Posterior cingulate gyrus (tissue), 11 donors: Measurements from ENCODE around the gene GPA33.

ENCODE experiments used
- DNase-seq, 10 donors: peaks; one replicate each; pipeline versions ENCODE4 v3.0.0 to v3.0.0-alpha.2; 2020 to 2021; ENCODE audit warnings: mixed read lengths in 3 of 10
- intact Hi-C: fragments of 100-400 bp; cut with DNase I; formaldehyde crosslinking; loops from one replicate; pipeline ENCODE4 v1.15.1; 2023

Gene GPA33

GRCh38 chr1:167090314-167090942 is at the start of gene GPA33:
Gene GPA33, minus strand, starts transcription at chr1:167090377. Its CDS starts 90 bp downstream, at chr1:167090287.
- DNase-seq, result no peak
- intact Hi-C loops, result no loop called here

- no peak for DNase-seq
- intact Hi-C loops, result no loop called here
These were observed 48.5 kb upstream of the GPA33 start for GRCh38 chr1:167138703-167139102.

- no peak for DNase-seq
- intact Hi-C loops, result no loop called here
These were observed 47.8 kb upstream of the GPA33 start for GRCh38 chr1:167137793-167138510.

GRCh38 chr1:167137332-167137781 is 47.2 kb upstream of the GPA33 start:
- intact Hi-C loops, result no loop called here
- DNase-seq, result no peak

GRCh38 chr1:167136806-167137205 is 46.6 kb upstream of the GPA33 start:
- no peak for DNase-seq
- intact Hi-C loops, result no loop called here

GRCh38 chr1:167136191-167136614 is 46.0 kb upstream of the GPA33 start:
- intact Hi-C loops, result no loop called here
- DNase-seq, result no peak

GRCh38 chr1:167135281-167135840 is 45.2 kb upstream of the GPA33 start:
- DNase-seq, result no peak
- intact Hi-C loops, result no loop called here

GRCh38 chr1:167132301-167133010 is 42.3 kb upstream of the GPA33 start:
- DNase-seq, result no peak
- intact Hi-C loops, result no loop called here

- intact Hi-C loops, result no loop called here
- no peak for DNase-seq
These were observed 40.8 kb upstream of the GPA33 start for GRCh38 chr1:167130829-167131510.

GRCh38 chr1:167128261-167129227 is 38.4 kb upstream of the GPA33 start:
- DNase-seq, result no peak

GRCh38 chr1:167127661-167128060 is 37.5 kb upstream of the GPA33 start:
- no peak for DNase-seq
- intact Hi-C loops, result loop anchor here (2.0 to 10.0 kb wide), 2 partner anchors 61 to 87 kb away; no protein-coding TSS in a partner anchor

More at GRCh38 chr1:167128261-167129227, 38.4 kb upstream of the GPA33 start:
- intact Hi-C loops, result loop anchor here (2.0 to 10.0 kb wide), 2 partner anchors 62 to 86 kb away; no protein-coding TSS in a partner anchor

GRCh38 chr1:167127236-167127635 is 37.1 kb upstream of the GPA33 start:
- intact Hi-C loops, result loop anchor here (10.0 kb wide), 1 partner anchor 88 kb away; no protein-coding TSS in a partner anchor
- no peak for DNase-seq

- intact Hi-C loops, result loop anchor here (10.0 kb wide), 1 partner anchor 88 kb away; no protein-coding TSS in a partner anchor
- peak in 8 of 10 donors; percentile 54 to 93 (median 64) for DNase-seq
These were observed 36.6 kb upstream of the GPA33 start for GRCh38 chr1:167126811-167127210.

GRCh38 chr1:167126317-167126716 is 36.1 kb upstream of the GPA33 start:
- peak in 8 of 10 donors; percentile 32 to 89 (median 56) for DNase-seq
- intact Hi-C loops, result loop anchor here (10.0 kb wide), 1 partner anchor 88 kb away; no protein-coding TSS in a partner anchor

GRCh38 chr1:167122568-167122967 is 32.4 kb upstream of the GPA33 start:
- no peak for DNase-seq
- intact Hi-C loops, result loop anchor here (10.0 kb wide), 1 partner anchor 92 kb away; no protein-coding TSS in a partner anchor

- no peak for DNase-seq
- intact Hi-C loops, result loop anchor here (10.0 kb wide), 1 partner anchor 93 kb away; no protein-coding TSS in a partner anchor
These were observed 31.9 kb upstream of the GPA33 start for GRCh38 chr1:167122121-167122480.

- peak; percentile 37 to 94 (median 66) for DNase-seq
- intact Hi-C loops, result loop anchor here (10.0 kb wide), 1 partner anchor 93 kb away; no protein-coding TSS in a partner anchor
These were observed 31.4 kb upstream of the GPA33 start for GRCh38 chr1:167121375-167122120.

GRCh38 chr1:167120899-167121298 is 30.7 kb upstream of the GPA33 start:
- DNase-seq, result no peak
- intact Hi-C loops, result loop anchor here (10.0 kb wide), 1 partner anchor 94 kb away; no protein-coding TSS in a partner anchor
